Activated CD8-positive, alpha-beta memory T cell treated with anti-CD3 and anti-CD28 coated beads, Interleukin-2, amount 50 U/mL, for 1 hour (primary cell): Measurements from ENCODE around the gene TCF7.

Source experiments
- DNase-seq: peaks from one replicate; pipeline ENCODE4 v3.0.0-alpha.2; 2020; ENCODE audit errors: extremely low read depth

TCF7 gene

DNA sequence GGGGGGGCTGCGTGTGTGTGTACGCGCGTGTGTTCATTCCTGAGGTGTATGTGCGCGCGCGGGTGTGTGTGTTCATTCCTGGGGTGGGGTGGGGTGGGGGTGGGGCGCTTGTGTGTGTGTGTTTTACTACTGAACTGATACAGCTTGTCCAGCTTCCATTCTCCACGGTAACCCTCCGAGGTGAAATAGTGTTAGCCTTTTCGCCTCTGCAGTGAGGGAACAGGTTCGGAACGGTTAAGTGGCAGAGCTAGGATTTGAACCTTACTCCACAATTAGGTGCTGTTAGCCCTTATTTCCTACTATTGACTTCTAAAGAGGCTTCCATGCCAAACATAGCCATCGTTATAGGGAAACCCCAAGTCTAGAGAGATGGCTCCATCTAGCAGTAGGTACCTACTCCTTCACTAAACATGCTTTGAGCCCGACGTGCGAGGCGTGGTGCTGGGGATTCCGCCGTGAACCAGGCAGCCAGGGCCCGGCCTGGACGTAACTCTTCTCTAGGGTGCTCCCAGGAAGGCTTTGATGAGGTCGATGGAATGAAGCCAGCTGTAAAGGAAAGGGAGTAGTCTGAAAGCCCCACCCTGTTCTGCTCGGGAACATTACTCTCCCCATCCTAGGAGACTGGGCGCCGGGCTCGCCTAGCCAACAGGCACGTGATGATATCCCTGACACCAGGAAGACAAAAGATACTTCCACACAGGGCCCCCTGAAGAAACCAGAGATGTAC lies 63.1 kb downstream of the TCF7 start:
- no peak for DNase-seq

DNA sequence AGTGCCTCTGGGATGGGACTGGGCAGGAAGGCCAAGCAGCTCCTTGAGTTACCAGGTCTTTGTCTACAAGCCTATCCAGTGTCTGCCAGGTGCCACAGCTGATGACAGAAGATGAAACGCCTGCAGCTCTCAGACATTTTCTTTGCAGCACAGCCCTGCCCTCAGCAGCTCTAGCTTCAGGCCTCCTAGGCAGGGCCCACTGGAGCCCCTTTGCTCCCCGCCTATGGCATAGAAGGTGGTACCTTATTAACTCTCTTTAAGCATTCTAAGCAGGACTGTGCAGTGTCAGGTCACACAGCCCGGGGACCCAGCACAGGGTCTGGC lies 63.6 kb downstream of the TCF7 start:
- no peak for DNase-seq

DNA sequence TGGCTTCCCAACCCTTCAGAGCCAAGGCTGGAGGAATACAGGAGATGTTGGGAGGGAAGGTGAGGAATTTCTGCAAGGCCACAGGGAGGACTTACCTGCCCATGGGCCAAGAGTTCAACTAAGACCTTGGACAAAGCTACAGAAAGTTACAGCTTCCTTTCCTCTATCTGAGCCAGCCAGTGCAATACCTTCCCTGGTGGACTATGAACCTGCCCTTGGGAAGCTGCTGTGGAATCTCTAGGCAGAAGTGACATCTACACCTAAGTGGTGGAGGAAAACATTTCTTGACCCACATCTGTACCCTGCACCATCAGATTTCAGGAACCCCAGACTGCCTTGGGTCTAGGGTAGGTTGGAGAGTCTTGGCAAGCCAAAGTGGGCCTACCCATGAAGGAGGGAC lies 69.0 kb downstream of the TCF7 start:
- DNase-seq, result no peak

DNA sequence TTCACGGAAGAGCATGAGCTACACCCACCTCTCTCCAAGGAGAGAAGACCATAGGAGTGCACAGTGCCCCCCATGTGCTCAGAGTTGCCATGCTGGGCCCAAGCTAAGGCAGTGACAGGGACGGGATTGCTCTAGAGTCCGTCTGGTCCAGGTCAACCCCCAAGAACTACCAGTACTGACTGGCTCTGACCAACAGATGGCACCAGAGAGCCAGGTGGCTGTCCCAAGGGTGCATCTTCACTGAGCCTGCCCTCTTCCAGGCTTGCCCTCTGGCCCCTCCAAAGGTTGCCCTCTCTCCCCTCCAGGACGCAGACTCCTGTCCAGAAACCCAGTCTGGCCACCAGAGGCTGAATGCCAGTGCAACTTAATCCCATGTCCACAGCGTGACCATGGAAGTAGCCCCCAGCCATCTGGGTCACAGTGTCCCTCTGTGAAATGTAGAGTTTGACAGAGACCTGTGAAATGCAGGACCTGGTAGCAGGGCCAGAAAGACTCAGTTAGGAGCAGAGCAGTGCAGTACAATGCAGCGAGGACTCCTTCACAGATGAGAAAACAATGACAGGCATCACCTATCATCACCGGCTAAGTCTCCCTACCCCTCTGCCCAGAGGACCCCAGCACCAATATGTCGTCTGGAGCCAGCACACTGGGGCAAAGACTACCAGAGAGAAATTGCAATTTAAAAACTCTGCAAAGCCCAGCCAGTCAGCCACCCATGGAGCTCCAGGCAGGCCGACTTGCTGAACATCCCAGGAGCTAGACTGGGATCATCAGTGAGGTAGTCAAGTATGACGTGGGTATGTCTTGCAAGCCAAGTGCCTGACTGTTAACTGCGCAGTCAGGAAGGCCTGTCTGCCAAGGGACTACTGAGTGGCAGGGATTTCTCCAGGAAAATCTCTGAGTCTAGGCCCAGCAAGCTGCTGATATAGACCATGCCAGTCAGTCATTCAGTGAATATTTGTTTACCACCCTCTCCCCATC lies 70.0 kb downstream of the TCF7 start:
- DNase-seq, result peak; percentile 43

DNA sequence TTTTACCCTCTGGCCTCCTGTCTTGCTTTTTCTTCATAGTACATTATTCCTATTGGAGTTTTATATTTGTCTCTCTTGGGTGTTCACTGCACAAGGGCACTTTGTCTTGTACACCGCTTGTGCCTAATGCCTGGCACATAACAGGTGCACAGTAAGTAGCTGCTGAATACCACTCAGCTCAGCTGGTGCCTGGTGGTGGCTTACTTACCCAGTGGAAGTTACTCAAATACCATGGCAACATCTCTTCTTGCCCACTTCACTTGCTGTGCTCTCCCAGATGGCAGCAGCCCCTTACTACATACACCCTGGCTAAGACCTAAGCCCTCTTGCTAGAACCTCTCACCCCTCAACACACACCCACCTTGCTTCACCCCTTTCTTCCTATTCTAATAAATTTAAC lies 73.6 kb downstream of the TCF7 start:
- DNase-seq, result no peak

DNA sequence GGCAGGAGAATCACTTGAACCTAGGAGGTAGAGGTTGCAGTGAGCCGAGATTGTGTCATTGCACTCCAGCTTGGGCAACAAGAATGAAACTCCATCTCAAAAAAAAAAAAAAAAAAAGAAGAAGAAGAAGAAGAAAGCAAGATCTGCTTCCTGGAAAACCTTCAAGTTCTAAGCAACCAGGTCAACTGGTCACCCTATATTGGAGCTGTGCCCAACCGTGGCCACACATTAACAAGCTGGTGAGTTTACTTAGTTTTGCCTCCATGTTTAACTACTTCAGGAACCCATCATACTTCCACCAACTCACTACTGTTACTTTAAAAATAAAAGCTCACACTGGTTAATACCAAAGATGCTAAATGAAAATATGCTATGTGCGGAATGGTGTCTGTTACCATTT lies 74.5 kb downstream of the TCF7 start:
- DNase-seq, result no peak

DNA sequence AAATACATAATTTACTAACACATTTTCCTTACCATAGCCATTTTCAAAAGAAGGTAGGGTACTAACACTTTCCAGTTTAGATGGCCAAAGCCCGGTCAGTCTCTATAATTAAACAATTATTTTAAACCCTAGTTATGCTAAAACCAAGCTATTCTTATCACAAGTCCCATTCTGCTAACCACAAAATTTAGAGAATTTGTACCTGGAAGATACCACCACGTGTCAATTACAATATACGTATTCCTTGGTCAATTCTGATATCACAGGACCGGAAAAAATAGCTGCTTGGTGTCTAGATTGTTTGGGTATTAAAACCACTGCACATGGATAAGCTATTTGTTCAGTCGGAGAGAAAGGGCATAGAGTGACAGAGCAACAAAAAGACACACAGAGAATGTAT lies 81.2 kb downstream of the TCF7 start:
- no peak for DNase-seq
